Esophagus squamous epithelium (tissue), 4 donors: ENCODE data around the gene RNF181.
"Not testable (repeated sequence)": the region's sequence is repeated elsewhere in the genome, so short reads cannot be mapped to it uniquely, and the experiment has no call there.

Source experiments
- POLR2A ChIP-seq, 4 donors: fragments of 450-650 bp; IDR thresholded peaks; one replicate each; pipeline ENCODE4 v1.6.1; 2017; ENCODE audit warnings: antibody characterized with exemption in 4 of 4, mild to moderate bottlenecking in 4 of 4, moderate library complexity in 3 of 4
- TF ChIP-seq, protein P1 (sequence below), 6 experiments: fragments of 450-650 bp in 4 of 6; fragments of 200-600 bp in 2 of 6; sonication (generic) in 2 of 6; IDR thresholded peaks; one replicate each; pipeline ENCODE4 v1.5.1; 2016 to 2019; ENCODE audit warnings: antibody characterized with exemption in 6 of 6, mild to moderate bottlenecking in 4 of 6, moderate library complexity in 4 of 6

DNA sequence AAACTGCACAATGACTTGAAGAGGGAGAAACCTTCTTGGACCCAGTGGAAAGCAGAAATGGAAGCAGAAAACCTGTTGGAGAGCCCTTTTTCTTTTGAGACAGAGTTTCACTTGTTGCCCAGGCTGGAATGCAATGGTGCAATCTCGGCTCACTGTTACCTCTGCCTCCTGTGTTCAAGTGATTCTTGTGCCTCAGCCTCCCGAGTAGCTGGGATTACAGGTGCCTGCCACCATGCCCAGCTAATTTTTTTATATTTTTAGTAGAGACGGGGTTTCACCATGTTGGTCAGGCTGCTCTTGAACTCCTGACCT lies 8.5 kb downstream of the RNF181 start:
- TF ChIP-seq, protein P1, sequence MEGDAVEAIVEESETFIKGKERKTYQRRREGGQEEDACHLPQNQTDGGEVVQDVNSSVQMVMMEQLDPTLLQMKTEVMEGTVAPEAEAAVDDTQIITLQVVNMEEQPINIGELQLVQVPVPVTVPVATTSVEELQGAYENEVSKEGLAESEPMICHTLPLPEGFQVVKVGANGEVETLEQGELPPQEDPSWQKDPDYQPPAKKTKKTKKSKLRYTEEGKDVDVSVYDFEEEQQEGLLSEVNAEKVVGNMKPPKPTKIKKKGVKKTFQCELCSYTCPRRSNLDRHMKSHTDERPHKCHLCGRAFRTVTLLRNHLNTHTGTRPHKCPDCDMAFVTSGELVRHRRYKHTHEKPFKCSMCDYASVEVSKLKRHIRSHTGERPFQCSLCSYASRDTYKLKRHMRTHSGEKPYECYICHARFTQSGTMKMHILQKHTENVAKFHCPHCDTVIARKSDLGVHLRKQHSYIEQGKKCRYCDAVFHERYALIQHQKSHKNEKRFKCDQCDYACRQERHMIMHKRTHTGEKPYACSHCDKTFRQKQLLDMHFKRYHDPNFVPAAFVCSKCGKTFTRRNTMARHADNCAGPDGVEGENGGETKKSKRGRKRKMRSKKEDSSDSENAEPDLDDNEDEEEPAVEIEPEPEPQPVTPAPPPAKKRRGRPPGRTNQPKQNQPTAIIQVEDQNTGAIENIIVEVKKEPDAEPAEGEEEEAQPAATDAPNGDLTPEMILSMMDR (IDR thresholded peaks at IDR 0.05): not testable (repeated sequence)
- not testable (repeated sequence) for TF ChIP-seq POLR2A (IDR thresholded peaks at IDR 0.05)
